Keratinocyte (primary cell): ENCODE measurements around the gene ZNF180. TPM values are rescaled to one million over a fixed set of nuclear protein-coding genes. Genes with fewer than 3 reads are reported as not detected.

Experiments
- DNase-seq: peaks from one replicate; pipeline ENCODE4 v3.0.0-alpha.2; 2011; ENCODE audit warnings: low read depth, missing footprints, low spot score
- FAIRE-seq: peaks from 2 replicates; lab custom pipeline; 2011; peaks lifted over from hg19 to GRCh38; lab: Jason Lieb, UNC
- H2AFZ ChIP-seq: 2 replicates; pipeline ENCODE4 v1.6.0; 2012; ENCODE audit warnings: low read length, control low read depth, inconsistent platforms; ENCODE audit not compliant: control insufficient read depth
- H3K27ac ChIP-seq: 2 replicates; pipeline ENCODE4 v1.5.1; 2011; ENCODE audit warnings: low read length; ENCODE audit not compliant: control insufficient read depth, insufficient read depth
- H3K27me3 ChIP-seq: 3 replicates; pipeline ENCODE4 v1.6.0; 2011; ENCODE audit warnings: low read length; ENCODE audit not compliant: control insufficient read depth, insufficient read depth; ENCODE audit errors: extremely low read depth
- H3K36me3 ChIP-seq, 2 experiments: 2 replicates in 1 of 2; 3 replicates in 1 of 2; pipeline ENCODE4 v1.5.1; 2011; ENCODE audit warnings: low read length in 2 of 2, mild to moderate bottlenecking in 1 of 2; ENCODE audit not compliant: control insufficient read depth in 2 of 2, insufficient read depth in 2 of 2; ENCODE audit errors: extremely low read depth in 1 of 2
- H3K4me1 ChIP-seq: 3 replicates; pipeline ENCODE4 v1.5.1; 2011; ENCODE audit warnings: low read length; ENCODE audit not compliant: control insufficient read depth, insufficient read depth; ENCODE audit errors: extremely low read depth
- H3K4me2 ChIP-seq: 3 replicates; pipeline ENCODE4 v1.6.0; 2011; ENCODE audit warnings: low read depth, low read length; ENCODE audit not compliant: control insufficient read depth, insufficient read depth; ENCODE audit errors: extremely low read depth
- H3K4me3 ChIP-seq, 3 experiments: fragments of 200-600 bp in 1 of 3; sonication (generic) in 1 of 3; 2 replicates in 2 of 3; 3 replicates in 1 of 3; pipeline ENCODE4 v1.5.1; 2011 to 2016; ENCODE audit warnings: low read length in 3 of 3, mild to moderate bottlenecking in 3 of 3, control low read depth in 2 of 3, inconsistent platforms in 1 of 3, low read depth in 1 of 3, mixed read lengths in 1 of 3, mixed run types in 1 of 3, moderate library complexity in 1 of 3; ENCODE audit not compliant: control insufficient read depth in 2 of 3, insufficient read depth in 2 of 3; ENCODE audit errors: extremely low read depth in 1 of 3
- H3K79me2 ChIP-seq: 2 replicates; pipeline ENCODE4 v1.6.0; 2012; ENCODE audit warnings: low read length; ENCODE audit not compliant: control insufficient read depth, insufficient read depth
- H3K9ac ChIP-seq: 3 replicates; pipeline ENCODE4 v1.6.0; 2011; ENCODE audit warnings: low read length; ENCODE audit not compliant: control insufficient read depth, insufficient read depth; ENCODE audit errors: extremely low read depth
- H3K9me1 ChIP-seq: 3 replicates; pipeline ENCODE4 v1.6.0; 2011; ENCODE audit warnings: low read length; ENCODE audit not compliant: control insufficient read depth, insufficient read depth; ENCODE audit errors: extremely low read depth
- H3K9me3 ChIP-seq: 2 replicates; pipeline ENCODE4 v1.5.1; 2012; ENCODE audit warnings: low read depth, low read length; ENCODE audit not compliant: control insufficient read depth
- H4K20me1 ChIP-seq: 3 replicates; pipeline ENCODE4 v1.6.0; 2011; ENCODE audit warnings: low read length; ENCODE audit not compliant: control insufficient read depth, insufficient read depth; ENCODE audit errors: extremely low read depth
- EZH2 ChIP-seq: IDR thresholded peaks from one replicate; pipeline ENCODE4 v1.6.1; 2012; ENCODE audit warnings: inconsistent platforms, mild to moderate bottlenecking, low read length, moderate library complexity
- dilution Hi-C: fragments of 300-500 bp; cut with MboI; formaldehyde crosslinking; loops from one replicate; pipeline ENCODE4 v1.7.0; 2020; ENCODE audit warnings: low sequenced_read_pairs; ENCODE audit not compliant: extremely low pct_ligation_motif_present
- polyA plus RNA-seq, 5 experiments: library from polyadenylated mRNA; depleted of rRNA in 3 of 5; stranded (reverse) in 3 of 5; stranded (forward) in 1 of 5; unstranded in 1 of 5; fragments of >200 nt; gene quantifications; 1 replicate in 1 of 5; 2 replicates in 3 of 5; 3 replicates in 1 of 5; pipeline versions ENCODE4 v1.2.1 to v1.2.3, GENCODE V29; 2011 to 2012; ENCODE audit warnings: missing spikeins in 2 of 5, low read depth in 1 of 5, low replicate concordance in 1 of 5
- TF ChIP-seq, protein P1 (sequence below), 3 experiments: IDR thresholded peaks in 1 of 3; conservative IDR thresholded peaks in 1 of 3; optimal IDR thresholded peaks in 1 of 3; 2 replicates in 2 of 3; 3 replicates in 1 of 3; pipeline versions ENCODE3 to v1.5.1; 2011; ENCODE audit warnings: low read length in 3 of 3, mild to moderate bottlenecking in 3 of 3, moderate library complexity in 2 of 3, control low read depth in 1 of 3, inconsistent platforms in 1 of 3; ENCODE audit not compliant: insufficient read depth in 2 of 3; ENCODE audit errors: extremely low read depth in 1 of 3

Gene ZNF180
- polyA plus RNA-seq, 1 donor (not counting 4 experiments of a cell fraction or from before 2014, with no cell fraction given), result 2.6 TPM

DNA sequence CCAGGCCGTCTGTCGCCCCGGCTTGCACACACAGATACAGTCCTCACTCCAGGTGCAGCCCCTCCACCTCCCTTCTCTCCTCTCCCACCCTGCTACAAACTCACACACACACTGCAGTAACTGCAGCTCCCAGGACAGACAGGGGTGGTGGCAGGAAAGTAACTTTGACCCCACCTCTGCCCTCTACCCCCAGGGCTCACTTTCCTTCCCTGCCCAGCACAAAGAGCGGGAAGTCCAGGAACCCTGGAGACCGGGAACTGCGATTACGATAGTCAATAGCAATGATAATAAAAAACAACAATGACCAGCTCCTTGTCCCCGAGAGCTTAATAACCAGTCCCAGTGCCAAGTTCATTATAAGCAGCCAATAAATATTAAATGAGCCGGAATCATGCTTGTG lies 29.2 kb upstream of the ZNF180 start, which contains the start of gene CEACAM20:
Gene CEACAM20, minus strand, starts transcription at position 140 of the 400 bp plus-strand sequence. CDS start 166 bp downstream, outside the sequence.
- Histone ChIP-seq H3K27ac (no peak within 1 kb of the TSS), H3K4me1 (no peaks in the 10 kb centered on the region), H3K9ac (no peak within 1 kb of the TSS), H3K9me1 (no peaks in the 10 kb centered on the region), H3K9me3 (no peaks in the 10 kb centered on the region), H3K4me3 (no peak within 1 kb of the TSS), H3K27me3 (peaks cover 11% of the 10 kb centered on the region), H2AFZ (no peak within 1 kb of the TSS), H3K4me2 (no peak within 1 kb of the TSS), H3K36me3 (no peaks in the 10 kb centered on the region), H4K20me1 (no peaks in the 10 kb centered on the region), H3K79me2 (no peaks in the 10 kb centered on the region)
- DNase-seq, result no peak
- dilution Hi-C loops, result no loop called here
- no peak for FAIRE-seq
- TF ChIP-seq, protein P1, sequence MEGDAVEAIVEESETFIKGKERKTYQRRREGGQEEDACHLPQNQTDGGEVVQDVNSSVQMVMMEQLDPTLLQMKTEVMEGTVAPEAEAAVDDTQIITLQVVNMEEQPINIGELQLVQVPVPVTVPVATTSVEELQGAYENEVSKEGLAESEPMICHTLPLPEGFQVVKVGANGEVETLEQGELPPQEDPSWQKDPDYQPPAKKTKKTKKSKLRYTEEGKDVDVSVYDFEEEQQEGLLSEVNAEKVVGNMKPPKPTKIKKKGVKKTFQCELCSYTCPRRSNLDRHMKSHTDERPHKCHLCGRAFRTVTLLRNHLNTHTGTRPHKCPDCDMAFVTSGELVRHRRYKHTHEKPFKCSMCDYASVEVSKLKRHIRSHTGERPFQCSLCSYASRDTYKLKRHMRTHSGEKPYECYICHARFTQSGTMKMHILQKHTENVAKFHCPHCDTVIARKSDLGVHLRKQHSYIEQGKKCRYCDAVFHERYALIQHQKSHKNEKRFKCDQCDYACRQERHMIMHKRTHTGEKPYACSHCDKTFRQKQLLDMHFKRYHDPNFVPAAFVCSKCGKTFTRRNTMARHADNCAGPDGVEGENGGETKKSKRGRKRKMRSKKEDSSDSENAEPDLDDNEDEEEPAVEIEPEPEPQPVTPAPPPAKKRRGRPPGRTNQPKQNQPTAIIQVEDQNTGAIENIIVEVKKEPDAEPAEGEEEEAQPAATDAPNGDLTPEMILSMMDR (optimal IDR thresholded peaks at IDR 0.05 in 1 of 3, IDR thresholded peaks at IDR 0.05 in 1 of 3, conservative IDR thresholded peaks at IDR 0.05 in 1 of 3; ENCODE audit: extremely low read depth in 1 of 3, insufficient read depth in 2 of 3, low read length in 3 of 3), result no peak
- no peak for TF ChIP-seq EZH2

DNA sequence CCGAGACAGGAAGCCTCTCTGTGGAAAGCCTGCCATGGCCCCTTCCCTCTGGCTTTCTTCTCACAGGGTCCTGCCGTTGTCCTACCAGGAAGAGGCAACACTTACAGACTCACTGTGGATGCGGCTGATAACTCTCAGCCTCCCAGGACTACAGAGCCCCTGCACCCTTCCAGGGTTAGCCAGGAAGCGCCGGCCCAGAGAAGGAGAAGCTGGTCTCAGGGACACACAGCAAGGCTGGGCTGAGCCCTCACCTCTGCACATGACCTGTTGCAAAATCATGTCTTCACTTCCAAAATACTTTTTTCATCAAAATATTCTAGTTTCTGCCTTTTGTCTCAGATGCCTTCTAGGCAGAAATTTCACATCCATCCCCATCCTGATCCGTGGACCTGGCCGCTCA lies 27.2 kb upstream of the ZNF180 start:
- TF ChIP-seq EZH2, result no peak
- TF ChIP-seq, protein P1 (optimal IDR thresholded peaks at IDR 0.05 in 1 of 3, IDR thresholded peaks at IDR 0.05 in 1 of 3, conservative IDR thresholded peaks at IDR 0.05 in 1 of 3; ENCODE audit: extremely low read depth in 1 of 3, insufficient read depth in 2 of 3, low read length in 3 of 3), result no peak
- H3K27ac ChIP-seq, result no peak overlapping the region
- H3K27me3 ChIP-seq, result peaks cover 5% of the 10 kb centered on the region
- no peak for DNase-seq
- no peak overlapping the region for H2AFZ ChIP-seq
- H3K4me2 ChIP-seq, result no peak overlapping the region
- no peaks in the 10 kb centered on the region for H4K20me1 ChIP-seq
- no peak for FAIRE-seq
- dilution Hi-C loops, result no loop called here
- no peaks in the 10 kb centered on the region for H3K36me3 ChIP-seq
- no peak overlapping the region for H3K4me3 ChIP-seq
- H3K4me1 ChIP-seq, result no peaks in the 10 kb centered on the region
- H3K9me3 ChIP-seq, result no peaks in the 10 kb centered on the region
- no peaks in the 10 kb centered on the region for H3K9me1 ChIP-seq
- H3K79me2 ChIP-seq, result no peaks in the 10 kb centered on the region
- no peak overlapping the region for H3K9ac ChIP-seq
